Pancreas (tissue), 10 donors: Measurements from ENCODE around the gene PPP2R2C. TPM values are rescaled to one million over a fixed set of nuclear protein-coding genes. Genes with fewer than 3 reads are reported as not detected.

Experiments
- ATAC-seq, 4 donors: fragments of 200-7000 bp; cut with Tn5 transposase; one replicate each; pipeline versions ENCODE4 v1.8.0 to v1.9.1; 2020; ENCODE audit warnings: mild to moderate bottlenecking in 4 of 4, moderate library complexity in 4 of 4
- DNase-seq, 6 donors: peaks; one replicate each; pipeline ENCODE4 v3.0.0-alpha.2; 2020
- FAIRE-seq: peaks from 2 replicates; lab custom pipeline; 2012; peaks lifted over from hg19 to GRCh38; lab: Jason Lieb, UNC
- H3K27ac ChIP-seq, 4 donors: fragments of 200-600 bp; sonication (generic); 1 replicate in 3 of 4; 2 replicates in 1 of 4; pipeline versions ENCODE4 v1.5.0 to v1.8.0; 2020
- H3K27me3 ChIP-seq, 4 donors: fragments of 200-600 bp; one replicate each; pipeline ENCODE4 v1.8.0; 2021
- H3K36me3 ChIP-seq, 3 donors: fragments of 200-600 bp; sonication (generic) in 1 of 3; one replicate each; pipeline versions ENCODE4 v1.5.0 to v1.8.0; 2020 to 2021
- H3K4me1 ChIP-seq, 3 donors: fragments of 200-600 bp; one replicate each; pipeline ENCODE4 v1.8.0; 2021
- H3K4me3 ChIP-seq, 4 donors: fragments of 200-600 bp; sonication (generic) in 2 of 4; one replicate each; pipeline versions ENCODE4 v1.5.0 to v1.8.0; 2020 to 2021
- H3K9me3 ChIP-seq, 4 donors: fragments of 200-600 bp; one replicate each; pipeline ENCODE4 v1.8.0; 2021
- CTCF ChIP-seq, 4 donors: fragments of 200-600 bp; sonication (generic) in 3 of 4; IDR thresholded peaks; one replicate each; pipeline versions ENCODE4 v1.5.0 to v1.8.0; 2021; ENCODE audit warnings: antibody characterized with exemption in 4 of 4
- WGBS, 2 donors: extraction: QIAGEN DNeasy Blood & Tissue Kit; methylation state at CpG; one replicate each; pipeline ENCODE4 v1.1.7; 2013; 5-methylcytosine and 5-hydroxymethylcytosine counted together
- intact Hi-C, 3 donors: fragments of 100-400 bp; cut with DNase I; formaldehyde crosslinking; loops; one replicate each; pipeline versions ENCODE4 v1.11.1 to v1.14.2; 2022
- polyA plus RNA-seq, 2 donors: library from polyadenylated mRNA; stranded (reverse); fragments of 200-250 nt; gene quantifications; one replicate each; pipeline ENCODE4 v1.2.3, GENCODE V29; 2013
- total RNA-seq, 6 donors: library from RNA; stranded (reverse); fragmentation: NEBNext Ultra II Directional in 4 of 6; extraction: Animal tissue kit (Norgen Biotek cat#: 25700) in 4 of 6; gene quantifications; one replicate each; pipeline versions ENCODE4 v1.2.1 to v1.2.4, GENCODE V29; 2021 to 2023
- donor health status: healthy with polysubstance abuse.
- donor health status: DM: no; HTN: no; CAD: no; lungs with moderate emphysema.
- donor health status: DM: no; HTN: no; CAD: no.
- donor health status: control.
- donor health status: control.
- donor health status: Bipolar disorder and iron deficiency.
- donor health status: DM: yes; HTN: yes; CAD: no.
- donor health status: DM: no; HTN: no; CAD: no.
- donor health status: DM: no; HTN: no; CAD: no.
- donor health status: DM: yes; HTN: yes; CAD: no.

PPP2R2C gene
- total and polyA plus RNA-seq, 8 donors: 0.05 to 2.0 (median 0.55) TPM

GRCh38 chr4:6506616-6507140, 34.3 kb upstream of the PPP2R2C start:
- Histone ChIP-seq H3K9me3 (no peaks in the 10 kb centered on the region), H3K36me3 (no peaks in the 10 kb centered on the region), H3K4me3 (no peak overlapping the region), H3K27me3 (no peaks in the 10 kb centered on the region), H3K4me1 (no peaks in the 10 kb centered on the region), H3K27ac (no peak overlapping the region)
- no peak for FAIRE-seq
- intact Hi-C loops: no loop called here
- no peak for TF ChIP-seq CTCF (IDR thresholded peaks at IDR 0.05)
- 77 to 80% methylated on average over 3 of the region's 3 CpGs for WGBS, 2 donors
- no peak for DNase-seq
- ATAC-seq: no peak

- TF ChIP-seq CTCF (IDR thresholded peaks at IDR 0.05): no peak
- DNase-seq (no peak), FAIRE-seq (no peak), ATAC-seq (no peak)
- Histone ChIP-seq H3K27me3 (no peaks in the 10 kb centered on the region), H3K4me3 (no peak overlapping the region), H3K27ac (no peak overlapping the region), H3K36me3 (no peaks in the 10 kb centered on the region), H3K9me3 (no peaks in the 10 kb centered on the region), H3K4me1 (no peaks in the 10 kb centered on the region)
- intact Hi-C loops: no loop called here
- WGBS, 2 donors: 65 to 69% methylated on average over 5 of the region's 5 CpGs
Measured at GRCh38 chr4:6504900-6505496, 32.6 kb upstream of the PPP2R2C start.

DNA sequence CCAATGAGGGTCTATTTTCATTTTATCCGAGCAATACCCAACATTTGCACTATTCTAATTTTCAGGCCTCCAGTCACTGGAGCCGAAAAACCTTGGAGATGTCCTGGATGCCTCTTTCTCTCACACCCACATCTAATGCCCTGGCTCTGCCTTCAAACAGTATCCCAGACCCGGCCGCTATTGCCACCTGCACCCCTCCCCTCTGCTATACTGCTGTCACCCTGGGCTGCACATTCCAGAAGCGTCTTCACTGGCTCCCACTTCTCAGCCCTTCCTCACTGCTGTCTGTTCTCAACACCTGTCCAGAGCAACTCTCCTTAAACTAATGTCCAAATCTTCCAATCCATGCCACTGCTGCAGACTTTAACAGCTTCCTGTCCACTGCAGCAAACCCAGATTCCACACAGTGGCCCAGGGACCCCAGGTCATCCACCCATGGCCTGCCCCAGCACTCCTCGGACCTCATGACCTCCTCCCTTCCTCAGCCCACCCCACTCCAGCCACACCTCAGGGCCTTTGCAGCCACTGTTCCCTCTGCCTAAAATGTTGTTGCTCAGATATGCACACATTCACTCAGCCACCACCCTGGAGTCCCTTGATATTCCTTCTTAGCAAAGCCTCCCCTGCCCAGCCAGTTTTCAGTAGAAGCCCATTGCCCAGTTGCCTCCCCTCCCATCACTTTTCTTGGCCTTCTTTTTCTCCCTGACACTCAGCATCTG, 30.5 kb upstream of the PPP2R2C start:
- no peak for TF ChIP-seq CTCF (IDR thresholded peaks at IDR 0.05)
- Histone ChIP-seq H3K27me3 (no peaks in the 10 kb centered on the region), H3K9me3 (no peaks in the 10 kb centered on the region), H3K4me3 (no peak overlapping the region), H3K27ac (no peak overlapping the region), H3K4me1 (no peaks in the 10 kb centered on the region), H3K36me3 (no peaks in the 10 kb centered on the region)
- no peak for ATAC-seq
- intact Hi-C loops: no loop called here
- no peak for DNase-seq
- no peak for FAIRE-seq
- 48 to 54% methylated on average over 6 of the region's 6 CpGs for WGBS, 2 donors

- Histone ChIP-seq H3K4me3 (no peak overlapping the region), H3K36me3 (no peaks in the 10 kb centered on the region), H3K4me1 (no peaks in the 10 kb centered on the region), H3K9me3 (no peaks in the 10 kb centered on the region), H3K27me3 (no peaks in the 10 kb centered on the region), H3K27ac (no peak overlapping the region)
- 48 to 59% methylated on average over 6 of the region's 6 CpGs for WGBS, 2 donors
- no peak for FAIRE-seq
- TF ChIP-seq CTCF (IDR thresholded peaks at IDR 0.05): no peak
- no peak for DNase-seq
- no peak for ATAC-seq
- intact Hi-C loops: no loop called here
Measured at GRCh38 chr4:6502147-6502546, 29.7 kb upstream of the PPP2R2C start.

- H3K4me1 ChIP-seq: no peaks in the 10 kb centered on the region
- no peak for TF ChIP-seq CTCF (IDR thresholded peaks at IDR 0.05)
Measured at GRCh38 chr4:6501171-6501570, 28.8 kb upstream of the PPP2R2C start.

More at GRCh38 chr4:6501171-6501570, 28.8 kb upstream of the PPP2R2C start:
- Histone ChIP-seq H3K36me3 (no peaks in the 10 kb centered on the region), H3K9me3 (no peaks in the 10 kb centered on the region), H3K4me3 (no peak overlapping the region), H3K27ac (no peak overlapping the region), H3K27me3 (no peaks in the 10 kb centered on the region)
- no peak for DNase-seq
- no peak for ATAC-seq
- FAIRE-seq: no peak
- intact Hi-C loops: no loop called here
- WGBS, 2 donors: 59 to 74% methylated on average over 4 of the region's 4 CpGs
